ENCODE measurements around the gene CDKAL1. TPM values are rescaled to one million over a fixed set of nuclear protein-coding genes. Genes with fewer than 3 reads are reported as not detected.

The CDKAL1 gene
- total RNA-seq, 1 donor from 2014 or later: 11.3 TPM

- no peak for DNase-seq (ENCODE audit: extremely low spot score in 2 of 2)
- TF ChIP-seq POLR2A (IDR thresholded peaks at IDR 0.05): no peak
- TF ChIP-seq CTCF (IDR thresholded peaks at IDR 0.05): peak in 1 of 3 experiments; percentile 7
- no peak for TF ChIP-seq POLR2AphosphoS5 (IDR thresholded peaks at IDR 0.05; ENCODE audit: insufficient read depth in 1 of 2, low read depth in 1 of 2)
- H3K36me3 ChIP-seq: no peaks in the 10 kb centered on the region
- H3K9me3 ChIP-seq: no peaks in the 10 kb centered on the region
- H3K27ac ChIP-seq: no peak overlapping the region
- intact Hi-C loops (cut with DNase I): no loop called here
- H3K27me3 ChIP-seq: no peaks in the 10 kb centered on the region
- H3K4me1 ChIP-seq: peaks cover 27% of the 10 kb centered on the region
- no peak overlapping the region for H3K4me3 ChIP-seq
Measured at GRCh38 chr6:20875369-20875963, 341.2 kb downstream of the CDKAL1 start.

- no peaks in the 10 kb centered on the region for H3K27me3 ChIP-seq
- peak overlapping the region; percentile 30 for H3K27ac ChIP-seq
- no peak for DNase-seq (ENCODE audit: extremely low spot score in 2 of 2)
- H3K4me3 ChIP-seq: no peak overlapping the region
- TF ChIP-seq CTCF (IDR thresholded peaks at IDR 0.05) (no peak), POLR2AphosphoS5 (IDR thresholded peaks at IDR 0.05; ENCODE audit: insufficient read depth in 1 of 2, low read depth in 1 of 2) (no peak), POLR2A (IDR thresholded peaks at IDR 0.05) (no peak)
- peaks cover 27% of the 10 kb centered on the region for H3K4me1 ChIP-seq
- intact Hi-C loops (cut with DNase I): no loop called here
- H3K36me3 ChIP-seq: no peaks in the 10 kb centered on the region
- no peaks in the 10 kb centered on the region for H3K9me3 ChIP-seq
Measured at GRCh38 chr6:20876036-20876435, 341.8 kb downstream of the CDKAL1 start.

GRCh38 chr6:20876561-20876960, 342.3 kb downstream of the CDKAL1 start:
- H3K27ac ChIP-seq: peak overlapping the region; percentile 75

GRCh38 chr6:20877008-20877937, 343.0 kb downstream of the CDKAL1 start:
- Histone ChIP-seq H3K4me3 (no peak overlapping the region), H3K27me3 (no peaks in the 10 kb centered on the region), H3K27ac (peak overlapping the region; percentile 75), H3K9me3 (no peaks in the 10 kb centered on the region), H3K4me1 (peaks cover 27% of the 10 kb centered on the region), H3K36me3 (no peaks in the 10 kb centered on the region)
- peak in 1 of 2 donors; percentile 59 for TF ChIP-seq POLR2AphosphoS5 (IDR thresholded peaks at IDR 0.05; ENCODE audit: insufficient read depth in 1 of 2, low read depth in 1 of 2)
- no peak for TF ChIP-seq POLR2A (IDR thresholded peaks at IDR 0.05)
- no peak for DNase-seq (ENCODE audit: extremely low spot score in 2 of 2)
- intact Hi-C loops (cut with DNase I): no loop called here

More at GRCh38 chr6:20876561-20876960, 342.3 kb downstream of the CDKAL1 start:
- no peaks in the 10 kb centered on the region for H3K9me3 ChIP-seq
- H3K4me1 ChIP-seq: peaks cover 27% of the 10 kb centered on the region
- intact Hi-C loops (cut with DNase I): no loop called here
- H3K4me3 ChIP-seq: no peak overlapping the region
- H3K27me3 ChIP-seq: no peaks in the 10 kb centered on the region
- no peaks in the 10 kb centered on the region for H3K36me3 ChIP-seq
- TF ChIP-seq POLR2AphosphoS5 (IDR thresholded peaks at IDR 0.05; ENCODE audit: insufficient read depth in 1 of 2, low read depth in 1 of 2): no peak
- no peak for TF ChIP-seq POLR2A (IDR thresholded peaks at IDR 0.05)
- no peak for TF ChIP-seq CTCF (IDR thresholded peaks at IDR 0.05)
- DNase-seq (ENCODE audit: extremely low spot score in 2 of 2): no peak

GRCh38 chr6:20879121-20879520, 344.9 kb downstream of the CDKAL1 start:
- H3K4me3 ChIP-seq: no peak overlapping the region
- H3K9me3 ChIP-seq: no peaks in the 10 kb centered on the region
- peaks cover 27% of the 10 kb centered on the region for H3K4me1 ChIP-seq
- no peak overlapping the region for H3K27ac ChIP-seq
- DNase-seq (ENCODE audit: extremely low spot score in 2 of 2): no peak
- TF ChIP-seq CTCF (IDR thresholded peaks at IDR 0.05) (no peak), POLR2AphosphoS5 (IDR thresholded peaks at IDR 0.05; ENCODE audit: insufficient read depth in 1 of 2, low read depth in 1 of 2) (no peak), POLR2A (IDR thresholded peaks at IDR 0.05) (no peak)
- no peaks in the 10 kb centered on the region for H3K27me3 ChIP-seq
- intact Hi-C loops (cut with DNase I): no loop called here
- H3K36me3 ChIP-seq: no peaks in the 10 kb centered on the region

Data from vagina (tissue), 2 donors.